Activated CD8-positive, alpha-beta T cell treated with anti-CD3 and anti-CD28 coated beads for 36 hours (primary cell): ENCODE data around the gene TRMO. TPM values are rescaled to one million over a fixed set of nuclear protein-coding genes. Genes with fewer than 3 reads are reported as not detected.

Experiments used
- ATAC-seq: fragments of 200-7000 bp; cut with Tn5 transposase; one replicate; pipeline ENCODE4 v1.10.0; 2021; ENCODE audit warnings: mild to moderate bottlenecking, moderate library complexity
- CTCF ChIA-PET: fragments of 350-600 bp; sonication (Branson Sonifier 250); formaldehyde crosslinking; loops from one replicate; lab custom pipeline; 2021; ENCODE audit warnings: antibody characterized with exemption; lab: Charles Lee
- POLR2A ChIA-PET: fragments of 350-600 bp; sonication (Branson Sonifier 250); formaldehyde crosslinking; loops from one replicate; lab custom pipeline; 2021; ENCODE audit warnings: antibody characterized with exemption; lab: Charles Lee
- DNase-seq: peaks from one replicate; pipeline ENCODE4 v3.0.0-alpha.2; 2020
- H3K27ac Mint-ChIP-seq: one replicate; pipeline ENCODE4 v1.8.0; 2021; ENCODE audit warnings: mild to moderate bottlenecking, mixed read lengths
- H3K27me3 Mint-ChIP-seq: one replicate; pipeline ENCODE4 v1.8.0; 2021; ENCODE audit warnings: mixed read lengths
- H3K36me3 Mint-ChIP-seq: one replicate; pipeline ENCODE4 v1.8.0; 2021; ENCODE audit warnings: low read depth, mixed read lengths
- H3K4me1 Mint-ChIP-seq: one replicate; pipeline ENCODE4 v1.8.0; 2021; ENCODE audit warnings: low read depth, mixed read lengths
- H3K4me3 Mint-ChIP-seq: one replicate; pipeline ENCODE4 v1.8.0; 2021; ENCODE audit warnings: mild to moderate bottlenecking, moderate library complexity, mixed read lengths
- H3K9me3 Mint-ChIP-seq: one replicate; pipeline ENCODE4 v1.8.0; 2021; ENCODE audit warnings: mixed read lengths
- CTCF ChIP-seq: fragments of 200-600 bp; IDR thresholded peaks from one replicate; pipeline ENCODE4 v1.8.0; 2022; ENCODE audit warnings: antibody characterized with exemption, mild to moderate bottlenecking
- intact Hi-C: fragments of 100-400 bp; cut with micrococcal nuclease; formaldehyde crosslinking; loops from one replicate; pipeline ENCODE4 v1.10.0; 2022
- total RNA-seq, 2 experiments: library from RNA; stranded (reverse); gene quantifications; one replicate each; pipeline ENCODE4 v1.2.3, GENCODE V29; 2021

Gene TRMO
- total RNA-seq, 2 experiments from 2014 or later = 12.6 to 13.3 TPM

- Mint-ChIP-seq H3K9me3 (no peaks in the 10 kb centered on the region), H3K4me1 (peaks cover 73% of the 10 kb centered on the region), H3K27ac (peak overlapping the region; percentile 98), H3K36me3 (peaks cover 45% of the 10 kb centered on the region), H3K4me3 (no peak overlapping the region), H3K27me3 (no peaks in the 10 kb centered on the region)
- intact Hi-C loops = no loop called here
- DNase-seq = no peak
- ChIA-PET CTCF (interaction anchor here (1.1 to 3.7 kb wide), 3 partner anchors 9 to 15 kb away, joined by 3 to 27 read pairs (median 4); partner anchors contain the start of gene TRMO), POLR2A (interaction anchor here (1.5 to 8.8 kb wide), 3 partner anchors 10 to 14 kb away, joined by 3 to 86 read pairs (median 9); partner anchors contain the start of gene TRMO)
- ATAC-seq = no peak
- TF ChIP-seq CTCF = no peak
These were observed 15.3 kb downstream of the TRMO start for GRCh38 chr9:97907046-97907445.

- peak overlapping the region; percentile 55 for H3K4me3 Mint-ChIP-seq
- CTCF ChIA-PET = interaction anchor here (1.1 to 3.7 kb wide), 5 partner anchors 9 to 16 kb away, joined by 3 to 27 read pairs (median 8); partner anchors contain the start of gene TRMO
- H3K36me3 Mint-ChIP-seq = peaks cover 39% of the 10 kb centered on the region
- POLR2A ChIA-PET = interaction anchor here (1.3 to 8.8 kb wide), 4 partner anchors 11 to 80 kb away, joined by 3 to 86 read pairs (median 6); partner anchors contain the start of gene TRMO
- H3K4me1 Mint-ChIP-seq = peaks cover 75% of the 10 kb centered on the region
- TF ChIP-seq CTCF = no peak
- peak overlapping the region; percentile 98 for H3K27ac Mint-ChIP-seq
- ATAC-seq (peak; percentile 10), DNase-seq (peak; percentile 43)
- H3K9me3 Mint-ChIP-seq = no peaks in the 10 kb centered on the region
- intact Hi-C loops = no loop called here
- H3K27me3 Mint-ChIP-seq = no peaks in the 10 kb centered on the region
These were observed 16.0 kb downstream of the TRMO start for GRCh38 chr9:97906236-97906831.

- Mint-ChIP-seq H3K4me3 (peak overlapping the region; percentile 78), H3K27me3 (no peaks in the 10 kb centered on the region), H3K4me1 (peaks cover 77% of the 10 kb centered on the region), H3K36me3 (peaks cover 31% of the 10 kb centered on the region), H3K27ac (peak overlapping the region; percentile 89), H3K9me3 (no peaks in the 10 kb centered on the region)
- ATAC-seq (peak; percentile 52), DNase-seq (peak; percentile 49)
- CTCF ChIA-PET = interaction anchor here (1.1 to 3.7 kb wide), 5 partner anchors 9 to 52 kb away, joined by 3 to 27 read pairs (median 8); partner anchors contain the start of genes FOXE1 and TRMO
- no peak for TF ChIP-seq CTCF
- POLR2A ChIA-PET = interaction anchor here (0.5 to 8.8 kb wide), 5 partner anchors 16 to 275 kb away, joined by 3 to 86 read pairs (median 3); partner anchors contain the start of genes ANP32B and TRMO
- intact Hi-C loops = no loop called here
These were observed 17.1 kb downstream of the TRMO start for GRCh38 chr9:97905228-97905627.

- ChIA-PET CTCF (interaction anchor here (0.8 to 3.7 kb wide), 6 partner anchors 8 to 57 kb away, joined by 3 to 27 read pairs (median 6); partner anchors contain the start of genes FOXE1 and TRMO), POLR2A (interaction anchor here (0.5 to 8.8 kb wide), 4 partner anchors 11 to 78 kb away, joined by 3 to 86 read pairs (median 6); partner anchors contain the start of genes ANP32B and TRMO)
- Mint-ChIP-seq H3K27ac (peak overlapping the region; percentile 89), H3K4me1 (peaks cover 72% of the 10 kb centered on the region), H3K9me3 (no peaks in the 10 kb centered on the region), H3K4me3 (peak overlapping the region; percentile 78), H3K27me3 (no peaks in the 10 kb centered on the region), H3K36me3 (peaks cover 26% of the 10 kb centered on the region)
- ATAC-seq (peak; percentile 82), DNase-seq (peak; percentile 80)
- no peak for TF ChIP-seq CTCF
- intact Hi-C loops = loop anchor here (5.0 kb wide), 1 partner anchor 192 kb away; no protein-coding TSS in a partner anchor
These were observed 17.6 kb downstream of the TRMO start for GRCh38 chr9:97904725-97905124.
